GM12878 (cell line): ENCODE data around the gene TARS3. TPM values are rescaled to one million over a fixed set of nuclear protein-coding genes. Genes with fewer than 3 reads are reported as not detected.
A peak's percentile ranks its signal among the peaks of the same experiment; 100 is the strongest.

Experiments
- ATAC-seq: fragments of 200-7000 bp; cut with Tn5 transposase; 3 replicates; pipeline ENCODE4 v1.9.1; 2020; ENCODE audit warnings: mild to moderate bottlenecking, moderate library complexity
- BruUV-seq: library from RNA; stranded (reverse); fragments of 400-500 nt; replicated peaks from 2 replicates; lab custom pipeline; 2021; lab: Mats Ljungman, UMichigan
- CTCF ChIA-PET: fragments of 300-600 bp; sonication (Branson Sonifier 250); formaldehyde crosslinking; extraction: SDS; loops from one replicate; lab custom pipeline; 2021; ENCODE audit warnings: inconsistent platforms; lab: Yijun Ruan, JAX
- POLR2A ChIA-PET: fragments of 350-600 bp; formaldehyde crosslinking; extraction: SDS; loops from one replicate; lab custom pipeline; 2021; ENCODE audit warnings: inconsistent platforms; lab: Charles Lee
- RAD21 ChIA-PET: fragments of 300-600 bp; sonication (Branson Sonifier 250); formaldehyde crosslinking; loops from one replicate; lab custom pipeline; 2023; ENCODE audit warnings: antibody characterized with exemption; ENCODE audit not compliant: unreplicated experiment; lab: Charles Lee
- SMC1A ChIA-PET: fragments of 300-600 bp; sonication (Branson Sonifier 250); formaldehyde crosslinking; loops from one replicate; lab custom pipeline; 2023; ENCODE audit not compliant: unreplicated experiment, uncharacterized antibody; lab: Charles Lee
- DNase-seq: peaks from one replicate; pipeline ENCODE4 v3.0.0-alpha.2; 2011; ENCODE audit warnings: low read depth, low spot score
- FAIRE-seq: peaks from 3 replicates; lab custom pipeline; 2011; peaks lifted over from hg19 to GRCh38; lab: Jason Lieb, UNC
- H2AFZ ChIP-seq: 2 replicates; pipeline ENCODE4 v1.6.0; 2011; ENCODE audit warnings: low read depth, low read length, control low read depth; ENCODE audit not compliant: control insufficient read depth
- H3K27ac ChIP-seq: 2 replicates; pipeline ENCODE4 v1.5.1; 2011; ENCODE audit warnings: control low read depth; ENCODE audit not compliant: control insufficient read depth, insufficient read depth
- H3K27me3 ChIP-seq, 2 experiments: replicated peaks in 1 of 2; 2 replicates each; pipeline versions ENCODE4 v1.6.0 to v1.6.1; 2011; ENCODE audit warnings: low read length in 1 of 2; ENCODE audit not compliant: control insufficient read depth in 2 of 2, insufficient read depth in 2 of 2
- H3K36me3 ChIP-seq, 2 experiments: 2 replicates each; pipeline ENCODE4 v1.5.1; 2011; ENCODE audit warnings: low read length in 1 of 2; ENCODE audit not compliant: control insufficient read depth in 2 of 2, insufficient read depth in 2 of 2
- H3K4me1 ChIP-seq: 2 replicates; pipeline ENCODE4 v1.6.1; 2011; ENCODE audit warnings: mild to moderate bottlenecking, low read length, moderate library complexity, mixed read lengths; ENCODE audit not compliant: control insufficient read depth, insufficient read depth
- H3K4me2 ChIP-seq: 2 replicates; pipeline ENCODE4 v1.6.0; 2011; ENCODE audit warnings: control low read depth; ENCODE audit not compliant: control insufficient read depth, insufficient read depth
- H3K4me3 ChIP-seq: fragments of 200-600 bp; sonication (generic); 2 replicates; pipeline ENCODE4 v1.5.1; 2016
- H3K79me2 ChIP-seq: 2 replicates; pipeline ENCODE4 v1.6.0; 2011; ENCODE audit warnings: low read length; ENCODE audit not compliant: control insufficient read depth, insufficient read depth
- H3K9ac ChIP-seq: 2 replicates; pipeline ENCODE4 v1.8.0; 2011; ENCODE audit warnings: low read length, control low read depth, mixed read lengths; ENCODE audit not compliant: control insufficient read depth, insufficient read depth
- H3K9me3 ChIP-seq: replicated peaks from 3 replicates; pipeline ENCODE4 v1.5.1; 2011; ENCODE audit warnings: mild to moderate bottlenecking, low read length; ENCODE audit not compliant: control insufficient read depth, insufficient read depth
- H4K20me1 ChIP-seq: 2 replicates; pipeline ENCODE4 v1.6.0; 2011; ENCODE audit not compliant: control insufficient read depth, insufficient read depth
- BHLHE40 ChIP-seq, 2 experiments: fragments of 450-650 bp in 1 of 2; IDR thresholded peaks; 2 replicates each; pipeline ENCODE4 v1.6.1; 2011 to 2017; ENCODE audit warnings: low read depth in 2 of 2, borderline replicate concordance in 1 of 2, improper control_type of control experiment in 1 of 2, low read length in 1 of 2, mild to moderate bottlenecking in 1 of 2
- CEBPB ChIP-seq, 2 experiments: fragments of 150-350 bp in 1 of 2; IDR thresholded peaks; 2 replicates each; pipeline ENCODE4 v1.6.1; 2012 to 2014; ENCODE audit warnings: low read depth in 2 of 2, low read length in 2 of 2, borderline replicate concordance in 1 of 2, inconsistent platforms in 1 of 2
- CREB1 ChIP-seq: IDR thresholded peaks from 2 replicates; pipeline ENCODE4 v1.6.1; 2012; ENCODE audit warnings: low read depth, mild to moderate bottlenecking, inconsistent platforms
- CREM ChIP-seq: IDR thresholded peaks from 2 replicates; pipeline ENCODE4 v1.6.1; 2014; ENCODE audit warnings: antibody characterized with exemption, low read depth
- CTCF ChIP-seq, 3 experiments: IDR thresholded peaks in 2 of 3; conservative IDR thresholded peaks in 1 of 3; 2 replicates each; pipeline ENCODE4 v1.5.1; 2011; ENCODE audit warnings: low read depth in 3 of 3, low read length in 3 of 3, mild to moderate bottlenecking in 3 of 3, control low read depth in 2 of 3, moderate library complexity in 2 of 3, inconsistent platforms in 1 of 3, mixed read lengths in 1 of 3; ENCODE audit not compliant: control insufficient read depth in 2 of 3, insufficient read depth in 1 of 3; ENCODE audit errors: extremely low read depth in 1 of 3
- EGR1 ChIP-seq, 2 experiments: IDR thresholded peaks; 1 replicate in 1 of 2; 2 replicates in 1 of 2; pipeline ENCODE4 v1.6.1; 2011 to 2012; ENCODE audit warnings: low read depth in 2 of 2, low read length in 2 of 2, borderline replicate concordance in 1 of 2, mild to moderate bottlenecking in 1 of 2, moderate library complexity in 1 of 2
- ETV6 ChIP-seq, 2 experiments: fragments of 450-650 bp in 1 of 2; IDR thresholded peaks in 1 of 2; conservative IDR thresholded peaks in 1 of 2; 2 replicates each; pipeline ENCODE4 v1.6.1; 2014; ENCODE audit warnings: antibody characterized with exemption in 1 of 2, borderline replicate concordance in 1 of 2, low read depth in 1 of 2, mild to moderate bottlenecking in 1 of 2, moderate library complexity in 1 of 2
- FOXK2 ChIP-seq: fragments of 450-650 bp; IDR thresholded peaks from 2 replicates; pipeline ENCODE4 v1.6.1; 2017; ENCODE audit warnings: mild to moderate bottlenecking, moderate library complexity
- IKZF2 ChIP-seq, 2 experiments: fragments of 450-650 bp; IDR thresholded peaks; 2 replicates each; pipeline ENCODE4 v1.6.1; 2017; ENCODE audit warnings: mild to moderate bottlenecking in 2 of 2, moderate library complexity in 2 of 2
- JUNB ChIP-seq: IDR thresholded peaks from 2 replicates; pipeline ENCODE4 v1.6.1; 2016; ENCODE audit warnings: antibody characterized with exemption, mild to moderate bottlenecking
- MAX ChIP-seq: IDR thresholded peaks from 2 replicates; pipeline ENCODE4 v1.6.1; 2012; ENCODE audit warnings: low read depth, low read length, improper control_type of control experiment
- NFIC ChIP-seq: IDR thresholded peaks from 2 replicates; pipeline ENCODE4 v1.6.1; 2012; ENCODE audit warnings: low read depth, mild to moderate bottlenecking, inconsistent platforms, low read length, moderate library complexity
- POLR2A ChIP-seq: IDR thresholded peaks from 2 replicates; pipeline ENCODE4 v1.6.1; 2011; ENCODE audit warnings: low read depth, mild to moderate bottlenecking, low read length
- RAD21 ChIP-seq: IDR thresholded peaks from 2 replicates; pipeline ENCODE4 v1.6.1; 2011; ENCODE audit warnings: mild to moderate bottlenecking, low read depth, low read length, moderate library complexity; ENCODE audit not compliant: insufficient read depth
- RUNX3 ChIP-seq: IDR thresholded peaks from 2 replicates; pipeline ENCODE4 v1.6.1; 2012; ENCODE audit warnings: low read length, inconsistent platforms
- ZSCAN29 ChIP-seq: fragments of 450-650 bp; IDR thresholded peaks from 2 replicates; pipeline ENCODE4 v1.6.1; 2017; ENCODE audit warnings: mild to moderate bottlenecking, moderate library complexity
- WGBS: methylation state at CpG from one replicate; pipeline ENCODE4 v1.1.6; 2016; ENCODE audit warnings: low lambda C conversion rate; ENCODE audit not compliant: insufficient replicate concordance, insufficient coverage; ENCODE audit errors: missing lambda C conversion rate; 5-methylcytosine and 5-hydroxymethylcytosine counted together
- in situ Hi-C: fragments of 300-500 bp; cut with MboI; formaldehyde crosslinking; loops from 9 replicates; pipeline ENCODE4 v1.14.3; 2018; ENCODE audit warnings: mixed read lengths
- intact Hi-C: fragments of 100-400 bp; cut with micrococcal nuclease; formaldehyde crosslinking; loops from one replicate; pipeline ENCODE4 v1.14.2; 2022; ENCODE audit not compliant: unreplicated experiment
- polyA plus RNA-seq, 11 experiments: library from polyadenylated mRNA; depleted of rRNA in 4 of 11; unstranded in 6 of 11; stranded (reverse) in 5 of 11; fragments of >200 nt; fragmentation: Nextera tagmentation in 4 of 11; fragmentation: Illumina TruSeq in 1 of 11; extraction: Ambion mirVana in 4 of 11; extraction: Trizol in 1 of 11; gene quantifications; 1 replicate in 1 of 11; 2 replicates in 10 of 11; pipeline versions ENCODE4 v1.2.1 to v1.2.3, GENCODE V29; 2011 to 2016; ENCODE audit warnings: inconsistent platforms in 2 of 11, missing spikeins in 2 of 11, low read depth in 1 of 11
- total RNA-seq, 4 experiments: library from RNA; depleted of rRNA in 3 of 4; stranded (reverse); fragments of >200 nt in 3 of 4; fragmentation: Illumina TruSeq in 1 of 4; extraction: Trizol in 1 of 4; gene quantifications; 2 replicates each; pipeline versions ENCODE4 v1.2.1 to v1.2.3, GENCODE V29; 2013 to 2021

TARS3 gene
- total and polyA plus RNA-seq, 10 of the 15 experiments (the other 5 are each of a cell fraction or from before 2014, with no cell fraction given), result 1.4 to 7.8 (median 5.3) TPM

- intact Hi-C loops, result no loop called here
- ChIA-PET SMC1A (no interaction called here), CTCF (interaction anchor here (0.9 kb wide), 1 partner anchor 376 kb away, joined by 3 read pairs; no protein-coding TSS in a partner anchor), RAD21 (no interaction called here), POLR2A (no interaction called here)
- H3K9ac ChIP-seq, result peak overlapping the region; percentile 53; the same call in 1 of the 2 replicates
- peak; percentile 54 for FAIRE-seq
- DNase-seq, result no peak
- H2AFZ ChIP-seq, result peak overlapping the region; percentile 80
- no peak for ATAC-seq
- H3K4me3 ChIP-seq, result no peak overlapping the region
- BruUV-seq, result no TSS peak
- H3K4me2 ChIP-seq, result peak overlapping the region; percentile 89
- under 1% methylated on average over 16 of the region's 16 CpGs for WGBS
- no peaks in the 10 kb centered on the region for H4K20me1 ChIP-seq
- no peaks in the 10 kb centered on the region for H3K27me3 ChIP-seq
- peaks cover 6% of the 10 kb centered on the region; the same call in 1 of the 2 replicates for H3K4me1 ChIP-seq
- in situ Hi-C loops, result no loop called here
- H3K9me3 ChIP-seq, result no peaks in the 10 kb centered on the region
- peak overlapping the region; percentile 62 for H3K27ac ChIP-seq
- H3K36me3 ChIP-seq, result peaks cover 0 to 6% of the 10 kb centered on the region in 2 experiments
- no peaks in the 10 kb centered on the region for H3K79me2 ChIP-seq
- TF ChIP-seq RAD21 (0 out of 2 replicates have a peak, but pooled peaks have one; percentile 14), CEBPB (IDR thresholded peaks at IDR 0.05; ENCODE audit: borderline replicate concordance in 1 of 2, low read depth in 2 of 2, low read length in 2 of 2) (no peak), CREM (peak; percentile 26; the same call in 1 of the 2 replicates), JUNB (peak; percentile 75), RUNX3 (0 out of 2 replicates have a peak, but pooled peaks have one; percentile 32), POLR2A (peak; percentile 79), NFIC (peak; percentile 39; the same call in 1 of the 2 replicates), MAX (peak; percentile 62; the same call in 1 of the 2 replicates), CREB1 (0 out of 2 replicates have a peak, but pooled peaks have one; percentile 11), ZSCAN29 (no peak), CTCF (IDR thresholded peaks at IDR 0.05 in 2 of 3, conservative IDR thresholded peaks at IDR 0.05 in 1 of 3; ENCODE audit: control insufficient read depth in 2 of 3, extremely low read depth in 1 of 3, insufficient read depth in 1 of 3, low read depth in 3 of 3, low read length in 3 of 3) (no peak), EGR1 (IDR thresholded peaks at IDR 0.05; ENCODE audit: borderline replicate concordance in 1 of 2, low read depth in 2 of 2, low read length in 2 of 2) (peak in 1 of 2 experiments; percentile 15; a peak in 1 of 3 replicates), BHLHE40 (IDR thresholded peaks at IDR 0.05; ENCODE audit: borderline replicate concordance in 1 of 2, low read depth in 2 of 2, low read length in 1 of 2) (peak in 1 of 2 experiments; percentile 65; a peak in 1 of 4 replicates), IKZF2 (IDR thresholded peaks at IDR 0.05) (peak in 1 of 2 experiments; percentile 21; a peak in 1 of 4 replicates), ETV6 (conservative IDR thresholded peaks at IDR 0.05 in 1 of 2, IDR thresholded peaks at IDR 0.05 in 1 of 2; ENCODE audit: borderline replicate concordance in 1 of 2, low read depth in 1 of 2) (peak in 1 of 2 experiments; percentile 12; a peak in 1 of 4 replicates), FOXK2 (no peak)
Measured at GRCh38 chr15:101675796-101676582, 48.3 kb downstream of the TARS3 start.
